ENCODE data around the gene FRAS1.

The FRAS1 gene

DNA sequence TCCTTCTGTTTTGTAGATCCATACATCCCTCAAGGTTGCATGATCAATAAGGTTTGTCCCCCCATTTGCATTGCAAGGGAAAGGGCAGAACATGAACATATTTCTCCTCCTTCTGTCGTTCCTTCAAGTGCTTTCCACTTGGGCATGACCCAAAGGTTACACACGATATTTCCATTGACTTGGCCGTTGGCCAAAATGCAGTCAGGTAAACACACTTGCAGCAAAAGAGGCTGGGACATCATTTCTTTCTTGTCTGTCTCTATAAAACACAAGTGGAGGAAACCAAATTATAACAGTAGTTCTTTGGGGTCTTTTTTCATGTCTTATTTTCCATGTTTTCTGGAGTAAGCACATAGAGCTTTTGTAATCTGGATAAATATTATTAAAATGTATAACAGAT is 156.1 kb downstream of the FRAS1 start:
- Histone ChIP-seq H3K4me3 (ENCODE audit: low read depth, low read length) (no peak overlapping the region), H3K9ac (ENCODE audit: low read depth, low read length) (no peak overlapping the region), H3K4me1 (ENCODE audit: control insufficient read depth, insufficient read depth, low read length) (peaks cover 16% of the 10 kb centered on the region), H3K27me3 (ENCODE audit: control insufficient read depth, insufficient read depth, low read length) (no peaks in the 10 kb centered on the region), H3K27ac (ENCODE audit: low read depth, low read length) (no peak overlapping the region), H3K36me3 (ENCODE audit: control insufficient read depth, insufficient read depth, low read length) (no peaks in the 10 kb centered on the region), H3K9me3 (ENCODE audit: control insufficient read depth, insufficient read depth, low read length) (no peaks in the 10 kb centered on the region)

DNA sequence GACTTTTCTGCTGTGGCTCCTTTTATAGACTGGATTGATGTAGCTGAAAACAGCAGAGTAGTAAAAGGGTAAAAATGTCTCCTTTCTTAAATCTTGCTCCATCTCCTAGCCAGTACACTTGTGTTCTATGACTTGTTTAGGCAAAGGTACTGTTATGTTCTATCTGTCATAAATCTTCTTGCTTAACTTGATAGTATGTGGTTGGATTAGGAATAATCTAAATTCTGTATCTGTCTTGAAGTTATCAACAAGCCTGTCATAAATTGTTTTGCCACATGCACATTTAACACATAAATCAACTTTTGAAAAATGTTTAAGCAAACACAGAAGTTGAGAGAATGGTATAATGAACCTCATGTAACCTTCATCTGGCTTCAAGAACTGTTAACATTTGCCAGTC is 157.0 kb downstream of the FRAS1 start:
- Histone ChIP-seq H3K27ac (ENCODE audit: low read depth, low read length) (no peak overlapping the region), H3K36me3 (ENCODE audit: control insufficient read depth, insufficient read depth, low read length) (no peaks in the 10 kb centered on the region), H3K27me3 (ENCODE audit: control insufficient read depth, insufficient read depth, low read length) (no peaks in the 10 kb centered on the region), H3K9me3 (ENCODE audit: control insufficient read depth, insufficient read depth, low read length) (no peaks in the 10 kb centered on the region), H3K9ac (ENCODE audit: low read depth, low read length) (no peak overlapping the region), H3K4me3 (ENCODE audit: low read depth, low read length) (no peak overlapping the region), H3K4me1 (ENCODE audit: control insufficient read depth, insufficient read depth, low read length) (peaks cover 24% of the 10 kb centered on the region)

DNA sequence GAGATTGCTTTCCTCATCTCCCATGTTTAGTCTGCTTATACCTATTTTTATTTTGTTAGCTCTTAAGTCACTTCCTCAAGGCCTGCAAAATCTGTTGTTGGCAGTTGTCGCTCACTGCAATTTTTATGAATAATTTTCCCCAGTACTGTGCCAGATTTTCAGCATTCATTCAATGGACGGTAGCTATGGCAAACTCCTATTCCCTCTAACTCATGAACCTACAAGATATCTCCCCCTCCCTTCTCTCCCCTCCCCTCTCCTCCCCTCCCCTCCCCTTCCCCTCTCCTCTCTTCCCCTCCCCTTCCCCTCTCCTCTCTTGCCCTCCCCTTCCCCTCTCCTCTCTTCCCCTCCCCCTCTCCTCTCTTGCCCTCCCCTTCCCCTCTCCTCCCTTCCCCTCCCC is 160.4 kb downstream of the FRAS1 start:
- H3K9ac ChIP-seq (ENCODE audit: low read depth, low read length) = no peak overlapping the region
- H3K36me3 ChIP-seq (ENCODE audit: control insufficient read depth, insufficient read depth, low read length) = no peaks in the 10 kb centered on the region

DNA sequence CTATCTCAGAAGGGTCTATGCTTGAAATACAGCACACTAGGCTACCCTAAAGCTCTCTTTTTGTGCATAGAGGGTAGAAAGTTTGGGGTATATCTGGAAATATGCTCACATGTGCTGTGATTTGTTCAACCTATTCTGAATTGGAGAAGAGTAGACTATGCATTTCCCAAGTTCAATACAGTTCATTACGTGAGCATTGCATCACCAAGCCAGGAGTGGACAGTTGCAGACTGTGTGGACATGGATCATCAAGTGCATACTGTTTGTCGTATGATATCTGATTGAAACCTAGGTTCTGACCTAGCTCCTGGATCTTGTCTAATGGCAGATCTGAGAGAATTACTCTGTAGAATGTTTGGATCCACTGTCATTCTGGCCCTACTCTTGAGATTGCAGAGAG is 161.1 kb downstream of the FRAS1 start:
- Histone ChIP-seq H3K36me3 (ENCODE audit: control insufficient read depth, insufficient read depth, low read length) (no peaks in the 10 kb centered on the region), H3K9me3 (ENCODE audit: control insufficient read depth, insufficient read depth, low read length) (no peaks in the 10 kb centered on the region), H3K4me3 (ENCODE audit: low read depth, low read length) (no peak overlapping the region), H3K4me1 (ENCODE audit: control insufficient read depth, insufficient read depth, low read length) (peaks cover 44% of the 10 kb centered on the region), H3K27me3 (ENCODE audit: control insufficient read depth, insufficient read depth, low read length) (no peaks in the 10 kb centered on the region), H3K9ac (ENCODE audit: low read depth, low read length) (no peak overlapping the region), H3K27ac (ENCODE audit: low read depth, low read length) (peak overlapping the region; percentile 7)

More for the DNA sequence above, 160.4 kb downstream of the FRAS1 start:
- no peaks in the 10 kb centered on the region for H3K9me3 ChIP-seq (ENCODE audit: control insufficient read depth, insufficient read depth, low read length)
- H3K27me3 ChIP-seq (ENCODE audit: control insufficient read depth, insufficient read depth, low read length) = no peaks in the 10 kb centered on the region
- peaks cover 38% of the 10 kb centered on the region for H3K4me1 ChIP-seq (ENCODE audit: control insufficient read depth, insufficient read depth, low read length)
- H3K27ac ChIP-seq (ENCODE audit: low read depth, low read length) = no peak overlapping the region
- no peak overlapping the region for H3K4me3 ChIP-seq (ENCODE audit: low read depth, low read length)

DNA sequence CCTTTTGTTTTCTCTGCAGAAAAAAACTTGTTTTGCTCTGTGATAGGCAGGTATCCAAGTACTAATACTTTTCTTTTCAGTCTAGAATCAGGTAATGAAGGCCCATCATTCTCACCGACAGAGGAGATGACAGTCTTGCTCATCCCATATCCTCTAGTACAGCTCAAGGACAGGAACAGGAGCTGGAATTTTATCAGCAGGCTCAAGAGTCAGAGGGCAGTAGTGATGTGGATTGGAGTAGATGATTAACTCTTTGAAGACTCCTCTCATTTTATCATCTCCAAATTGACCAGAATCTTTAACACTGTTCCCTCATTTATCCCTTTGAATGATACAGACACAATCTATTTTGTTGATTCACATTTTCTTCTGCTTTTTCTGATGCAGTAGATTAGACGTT is 162.7 kb downstream of the FRAS1 start:
- Histone ChIP-seq H3K4me3 (ENCODE audit: low read depth, low read length) (no peak overlapping the region), H3K4me1 (ENCODE audit: control insufficient read depth, insufficient read depth, low read length) (peaks cover 47% of the 10 kb centered on the region), H3K9me3 (ENCODE audit: control insufficient read depth, insufficient read depth, low read length) (no peaks in the 10 kb centered on the region), H3K27me3 (ENCODE audit: control insufficient read depth, insufficient read depth, low read length) (no peaks in the 10 kb centered on the region), H3K9ac (ENCODE audit: low read depth, low read length) (no peak overlapping the region), H3K27ac (ENCODE audit: low read depth, low read length) (peak overlapping the region; percentile 21), H3K36me3 (ENCODE audit: control insufficient read depth, insufficient read depth, low read length) (no peaks in the 10 kb centered on the region)

- Histone ChIP-seq H3K27ac (ENCODE audit: low read depth, low read length) (peak overlapping the region; percentile 18), H3K4me1 (ENCODE audit: control insufficient read depth, insufficient read depth, low read length) (peaks cover 47% of the 10 kb centered on the region), H3K4me3 (ENCODE audit: low read depth, low read length) (no peak overlapping the region), H3K36me3 (ENCODE audit: control insufficient read depth, insufficient read depth, low read length) (no peaks in the 10 kb centered on the region), H3K9ac (ENCODE audit: low read depth, low read length) (no peak overlapping the region), H3K27me3 (ENCODE audit: control insufficient read depth, insufficient read depth, low read length) (no peaks in the 10 kb centered on the region), H3K9me3 (ENCODE audit: control insufficient read depth, insufficient read depth, low read length) (no peaks in the 10 kb centered on the region)
Observed at GRCh38 chr4:78220283-78220682, 163.2 kb downstream of the FRAS1 start.

DNA sequence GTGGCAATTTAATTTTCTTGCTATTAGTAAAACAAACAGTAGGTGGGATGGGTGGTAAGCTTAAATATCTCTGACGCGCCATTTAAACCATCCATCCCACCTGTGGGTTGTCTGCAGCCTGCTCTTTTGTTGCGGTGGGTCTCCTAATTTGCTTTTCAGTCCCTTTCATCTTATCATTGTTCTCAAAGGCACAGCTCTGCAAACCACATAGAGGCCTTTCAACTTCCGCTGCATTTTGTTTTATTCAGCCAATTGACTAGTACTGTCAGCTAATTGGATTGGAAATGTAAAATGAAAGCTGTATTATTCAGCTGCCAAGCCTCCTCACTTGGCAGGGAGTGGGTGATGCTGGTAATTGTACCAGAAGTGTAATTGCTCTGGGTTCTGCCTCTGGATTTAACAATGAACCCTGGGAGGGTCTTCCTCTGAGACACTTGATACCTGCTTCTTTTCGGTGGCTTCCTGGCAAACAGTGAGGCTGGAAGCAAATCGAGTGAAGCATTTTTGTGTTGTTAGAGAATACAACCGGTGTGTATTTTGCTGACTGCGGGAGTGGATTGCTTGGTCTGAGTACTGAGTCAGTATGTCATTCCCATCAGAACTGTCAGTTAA is 165.6 kb downstream of the FRAS1 start:
- Histone ChIP-seq H3K4me1 (ENCODE audit: control insufficient read depth, insufficient read depth, low read length) (peaks cover 33% of the 10 kb centered on the region), H3K36me3 (ENCODE audit: control insufficient read depth, insufficient read depth, low read length) (no peaks in the 10 kb centered on the region), H3K4me3 (ENCODE audit: low read depth, low read length) (peak overlapping the region; percentile 35; the same call in 1 of the 2 replicates), H3K27me3 (ENCODE audit: control insufficient read depth, insufficient read depth, low read length) (no peaks in the 10 kb centered on the region), H3K9ac (ENCODE audit: low read depth, low read length) (no peak overlapping the region), H3K9me3 (ENCODE audit: control insufficient read depth, insufficient read depth, low read length) (0 out of 2 replicates have a peak, but pooled peaks cover 3% of the 10 kb centered on the region), H3K27ac (ENCODE audit: low read depth, low read length) (peak overlapping the region; percentile 80)

DNA sequence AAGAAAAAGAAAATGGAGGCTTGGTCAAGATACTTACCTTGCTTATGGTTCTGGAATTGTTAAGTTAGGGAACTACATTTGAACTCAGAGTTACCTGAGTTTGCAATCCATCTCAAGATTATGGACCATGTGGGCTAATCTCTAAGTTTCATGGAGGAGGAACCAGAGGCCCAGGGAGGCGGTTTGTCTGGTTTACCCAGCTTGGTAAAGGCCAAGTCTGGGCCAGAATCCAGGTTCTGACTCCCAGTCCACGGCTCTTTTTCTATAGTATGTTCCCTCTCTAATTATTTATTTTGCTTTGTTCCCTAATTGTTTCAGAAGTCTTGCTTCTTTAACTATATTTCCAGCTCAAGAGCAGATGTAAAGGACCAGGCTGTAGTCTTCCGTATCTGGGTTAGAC is 168.1 kb downstream of the FRAS1 start:
- no peak overlapping the region for H3K4me3 ChIP-seq (ENCODE audit: low read depth, low read length)
- H3K9me3 ChIP-seq (ENCODE audit: control insufficient read depth, insufficient read depth, low read length) = 0 out of 2 replicates have a peak, but pooled peaks cover 3% of the 10 kb centered on the region
- H3K4me1 ChIP-seq (ENCODE audit: control insufficient read depth, insufficient read depth, low read length) = peaks cover 40% of the 10 kb centered on the region
- H3K36me3 ChIP-seq (ENCODE audit: control insufficient read depth, insufficient read depth, low read length) = no peaks in the 10 kb centered on the region
- no peak overlapping the region for H3K27ac ChIP-seq (ENCODE audit: low read depth, low read length)
- no peaks in the 10 kb centered on the region for H3K27me3 ChIP-seq (ENCODE audit: control insufficient read depth, insufficient read depth, low read length)
- H3K9ac ChIP-seq (ENCODE audit: low read depth, low read length) = no peak overlapping the region

GRCh38 chr4:78226279-78226678 is 169.2 kb downstream of the FRAS1 start:
- H3K4me3 ChIP-seq (ENCODE audit: low read depth, low read length) = no peak overlapping the region
- H3K36me3 ChIP-seq (ENCODE audit: control insufficient read depth, insufficient read depth, low read length) = no peaks in the 10 kb centered on the region
- 0 out of 2 replicates have a peak, but pooled peaks cover 3% of the 10 kb centered on the region for H3K9me3 ChIP-seq (ENCODE audit: control insufficient read depth, insufficient read depth, low read length)
- no peak overlapping the region for H3K9ac ChIP-seq (ENCODE audit: low read depth, low read length)
- H3K27me3 ChIP-seq (ENCODE audit: control insufficient read depth, insufficient read depth, low read length) = no peaks in the 10 kb centered on the region
- H3K4me1 ChIP-seq (ENCODE audit: control insufficient read depth, insufficient read depth, low read length) = peaks cover 43% of the 10 kb centered on the region
- no peak overlapping the region for H3K27ac ChIP-seq (ENCODE audit: low read depth, low read length)

- H3K4me3 ChIP-seq (ENCODE audit: low read depth, low read length) = no peak overlapping the region
- peaks cover 31% of the 10 kb centered on the region for H3K4me1 ChIP-seq (ENCODE audit: control insufficient read depth, insufficient read depth, low read length)
- H3K9me3 ChIP-seq (ENCODE audit: control insufficient read depth, insufficient read depth, low read length) = 0 out of 2 replicates have a peak, but pooled peaks cover 3% of the 10 kb centered on the region
- H3K27ac ChIP-seq (ENCODE audit: low read depth, low read length) = no peak overlapping the region
- H3K27me3 ChIP-seq (ENCODE audit: control insufficient read depth, insufficient read depth, low read length) = no peaks in the 10 kb centered on the region
- H3K36me3 ChIP-seq (ENCODE audit: control insufficient read depth, insufficient read depth, low read length) = no peaks in the 10 kb centered on the region
- no peak overlapping the region for H3K9ac ChIP-seq (ENCODE audit: low read depth, low read length)
Observed at GRCh38 chr4:78227411-78228057, 170.4 kb downstream of the FRAS1 start.

- Histone ChIP-seq H3K4me1 (ENCODE audit: control insufficient read depth, insufficient read depth, low read length) (peaks cover 3% of the 10 kb centered on the region; the same call in 1 of the 2 replicates), H3K9me3 (ENCODE audit: control insufficient read depth, insufficient read depth, low read length) (no peaks in the 10 kb centered on the region), H3K27me3 (ENCODE audit: control insufficient read depth, insufficient read depth, low read length) (no peaks in the 10 kb centered on the region), H3K4me3 (ENCODE audit: low read depth, low read length) (no peak overlapping the region), H3K9ac (ENCODE audit: low read depth, low read length) (no peak overlapping the region), H3K36me3 (ENCODE audit: control insufficient read depth, insufficient read depth, low read length) (no peaks in the 10 kb centered on the region), H3K27ac (ENCODE audit: low read depth, low read length) (no peak overlapping the region)
Observed at GRCh38 chr4:78235800-78236199, 178.7 kb downstream of the FRAS1 start.

All from HUES48 (cell line).